K562 (cell line): Measurements from ENCODE around the gene LYPD5. TPM values are rescaled to one million over a fixed set of nuclear protein-coding genes. Genes with fewer than 3 reads are reported as not detected.

Source experiments
- ARID2 ChIP-seq: fragments of 450-650 bp; IDR thresholded peaks from 2 replicates; pipeline ENCODE4 v1.6.1; 2017; ENCODE audit warnings: antibody characterized with exemption, mild to moderate bottlenecking
- GTF2A2 ChIP-seq: IDR thresholded peaks from 2 replicates; pipeline ENCODE4 v1.6.1; 2016; ENCODE audit warnings: mild to moderate bottlenecking, missing genetic modification characterization, missing compliant biosample characterization
- GTF2E2 ChIP-seq: fragments of 200-800 bp; sonication (Bioruptor generic); IDR thresholded peaks from 2 replicates; pipeline ENCODE4 v1.6.1; 2016; ENCODE audit warnings: missing genetic modification characterization, missing compliant biosample characterization
- HDAC2 ChIP-seq: fragments of 450-650 bp; IDR thresholded peaks from 2 replicates; pipeline ENCODE4 v1.6.1; 2016; ENCODE audit warnings: mild to moderate bottlenecking
- HEY1 ChIP-seq: fragments of 250-450 bp; sonication (Bioruptor Pico); IDR thresholded peaks from 2 replicates; pipeline ENCODE4 v1.5.0; 2020; ENCODE audit warnings: mild to moderate bottlenecking, moderate library complexity, borderline replicate concordance
- MECOM ChIP-seq: fragments of 250-450 bp; sonication (Bioruptor Pico); IDR thresholded peaks from 2 replicates; pipeline ENCODE4 v1.8.0; 2022; ENCODE audit warnings: inconsistent platforms
- MIER1 ChIP-seq: fragments of 450-650 bp; IDR thresholded peaks from 2 replicates; pipeline ENCODE4 v1.6.1; 2016; ENCODE audit warnings: antibody characterized with exemption, mild to moderate bottlenecking, low read depth
- NFYB ChIP-seq: IDR thresholded peaks from 2 replicates; pipeline ENCODE4 v1.6.1; 2011; ENCODE audit warnings: mild to moderate bottlenecking, moderate library complexity; ENCODE audit not compliant: insufficient read length; ENCODE audit errors: extremely low read depth
- PHTF2 ChIP-seq: fragments of 250-450 bp; sonication (Bioruptor Pico); IDR thresholded peaks from 2 replicates; pipeline ENCODE4 v1.5.0; 2021; ENCODE audit warnings: mild to moderate bottlenecking
- POLR2AphosphoS2 ChIP-seq: IDR thresholded peaks from 2 replicates; pipeline ENCODE4 v1.6.1; 2012; ENCODE audit warnings: low read length, improper control_type of control experiment
- PRPF4 ChIP-seq: fragments of 200-400 bp; formaldehyde crosslinking; IDR thresholded peaks from one replicate; pipeline ENCODE4 v1.6.1; 2017; ENCODE audit warnings: low read length, low read depth, mild to moderate bottlenecking; ENCODE audit not compliant: insufficient read depth, poor library complexity, severe bottlenecking
- SMAD2 ChIP-seq: fragments of 150-350 bp; IDR thresholded peaks from 2 replicates; pipeline ENCODE4 v1.6.1; 2014; ENCODE audit warnings: low read depth, mild to moderate bottlenecking, low read length
- SMARCA4 ChIP-seq: fragments of 450-650 bp; IDR thresholded peaks from 2 replicates; pipeline ENCODE4 v1.6.1; 2016
- SMARCB1 ChIP-seq: IDR thresholded peaks from 2 replicates; pipeline ENCODE4 v1.6.1; 2011; ENCODE audit warnings: improper control_type of control experiment, low read depth; ENCODE audit not compliant: insufficient read length
- SNAPC5 ChIP-seq: fragments of 250-450 bp; sonication (Bioruptor Pico); IDR thresholded peaks from 2 replicates; pipeline ENCODE4 v1.8.0; 2021; ENCODE audit warnings: moderate library complexity, mild to moderate bottlenecking, inconsistent platforms
- SNIP1 ChIP-seq: fragments of 450-650 bp; IDR thresholded peaks from 2 replicates; pipeline ENCODE4 v1.7.1; 2017; ENCODE audit warnings: low read depth, mild to moderate bottlenecking
- SP1 ChIP-seq: sonication (generic); formaldehyde crosslinking; IDR thresholded peaks from 2 replicates; pipeline ENCODE4 v1.8.1; 2022; ENCODE audit warnings: mild to moderate bottlenecking, missing genetic modification reagents
- TFAP4 ChIP-seq: sonication (generic); formaldehyde crosslinking; IDR thresholded peaks from 2 replicates; pipeline ENCODE4 v1.8.0; 2022; ENCODE audit warnings: missing genetic modification reagents, mild to moderate bottlenecking, moderate library complexity, borderline replicate concordance
- TRIM24 ChIP-seq, 2 experiments: fragments of 450-650 bp; IDR thresholded peaks; 2 replicates each; pipeline ENCODE4 v1.6.1; 2016
- U2AF1 ChIP-seq: fragments of 200-400 bp; formaldehyde crosslinking; optimal IDR thresholded peaks from 2 replicates; pipeline ENCODE3; 2017; ENCODE audit warnings: mild to moderate bottlenecking, low read depth, low read length, moderate library complexity
- USF2 ChIP-seq: sonication (generic); formaldehyde crosslinking; IDR thresholded peaks from 2 replicates; pipeline ENCODE4 v1.5.0; 2020; ENCODE audit warnings: missing genetic modification reagents
- XRCC3 ChIP-seq: fragments of 450-650 bp; IDR thresholded peaks from 2 replicates; pipeline ENCODE4 v1.6.1; 2017; ENCODE audit warnings: mild to moderate bottlenecking, moderate library complexity
- YY1 ChIP-seq, 3 experiments: IDR thresholded peaks; 2 replicates each; pipeline ENCODE4 v1.6.1; 2011; ENCODE audit warnings: low read length in 2 of 3, mild to moderate bottlenecking in 2 of 3, moderate library complexity in 2 of 3, borderline replicate concordance in 1 of 3, control low read depth in 1 of 3, low read depth in 1 of 3; ENCODE audit not compliant: insufficient read depth in 3 of 3, insufficient replicate concordance in 2 of 3, control insufficient read depth in 1 of 3, insufficient read length in 1 of 3; ENCODE audit errors: extremely low read depth in 1 of 3
- ZNF398 ChIP-seq: fragments of 250-450 bp; sonication (Bioruptor Pico); IDR thresholded peaks from 2 replicates; pipeline ENCODE4 v1.8.0; 2021; ENCODE audit warnings: moderate library complexity, mild to moderate bottlenecking, inconsistent platforms
- ZNF644 ChIP-seq: fragments of 200-800 bp; sonication (Bioruptor generic); IDR thresholded peaks from 2 replicates; pipeline ENCODE4 v1.6.1; 2016; ENCODE audit warnings: low read depth, missing genetic modification characterization, missing compliant biosample characterization
- ZSCAN32 ChIP-seq: fragments of 450-650 bp; formaldehyde crosslinking; IDR thresholded peaks from 2 replicates; pipeline ENCODE4 v1.4.0; 2020; ENCODE audit warnings: mild to moderate bottlenecking, moderate library complexity
- polyA plus RNA-seq, 8 experiments: library from polyadenylated mRNA; depleted of rRNA in 4 of 8; stranded (reverse) in 5 of 8; unstranded in 3 of 8; fragments of >200 nt; fragmentation: Nextera tagmentation in 2 of 8; fragmentation: Illumina TruSeq in 1 of 8; extraction: Ambion mirVana in 2 of 8; extraction: Trizol in 1 of 8; gene quantifications; 2 replicates each; pipeline versions ENCODE4 v1.2.1 to v1.2.3, GENCODE V29; 2011 to 2014; ENCODE audit warnings: inconsistent platforms in 1 of 8, missing spikeins in 1 of 8
- total RNA-seq, 7 experiments: library from RNA; depleted of rRNA in 6 of 7; stranded (reverse); fragments of >200 nt in 6 of 7; fragmentation: Illumina TruSeq in 2 of 7; extraction: Trizol in 2 of 7; gene quantifications; 2 replicates each; pipeline versions ENCODE4 v1.2.1 to v1.2.3, GENCODE V29; 2011 to 2021; ENCODE audit warnings: low replicate concordance in 1 of 7

Gene LYPD5
- total and polyA plus RNA-seq, 9 of the 15 experiments (the other 6 are each of a cell fraction or from before 2014, with no cell fraction given) = 0.03 to 0.22 (median 0.10) TPM; not detected in 3

- TF ChIP-seq SNAPC5 (CRISPR knock-in tag) (no peak), MIER1 (no peak), U2AF1 (no peak), ZNF644 (tag) (no peak), SMARCB1 (no peak), PRPF4 (peak; percentile 59), ZSCAN32 (no peak), NFYB (no peak), MECOM (no peak), POLR2AphosphoS2 (peak; percentile 55; the same call in 1 of the 2 replicates), USF2 (peak; percentile 38; the same call in 1 of the 2 replicates), SMARCA4 (0 out of 2 replicates have a peak, but pooled peaks have one; percentile 43), TFAP4 (CRISPR knock-in tag) (peak; percentile 45; the same call in 1 of the 2 replicates), GTF2E2 (tag) (no peak; the same call in 1 of the 2 replicates), ZNF398 (no peak), SNIP1 (no peak), GTF2A2 (no peak), PHTF2 (no peak), ARID2 (no peak), YY1 (IDR thresholded peaks at IDR 0.05; ENCODE audit: borderline replicate concordance in 1 of 3, control insufficient read depth in 1 of 3, extremely low read depth in 1 of 3, insufficient read depth in 3 of 3, insufficient read length in 1 of 3, insufficient replicate concordance in 2 of 3, low read depth in 1 of 3, low read length in 2 of 3) (peak; percentile 80 to 93 (median 88)), SP1 (CRISPR knock-in tag) (peak; percentile 24; the same call in 1 of the 2 replicates), HDAC2 (0 out of 2 replicates have a peak, but pooled peaks have one; percentile 15), HEY1 (no peak), TRIM24 (IDR thresholded peaks at IDR 0.05) (peak in 1 of 2 experiments; percentile 27; a peak in 1 of 4 replicates), SMAD2 (no peak), XRCC3 (no peak)
These were observed 47.6 kb downstream of the LYPD5 start, which contains the start of gene SMG9 (continued) for GRCh38 chr19:43754503-43755255.
